Endothelial cell (in vitro differentiated cells): ENCODE measurements around the gene SPATS1. TPM values are rescaled to one million over a fixed set of nuclear protein-coding genes. Genes with fewer than 3 reads are reported as not detected.

Experiments used
- DNase-seq: peaks from one replicate; pipeline ENCODE4 v3.0.0; 2021; ENCODE audit warnings: low spot score
- H3K27ac Mint-ChIP-seq: one replicate; pipeline ENCODE4 v1.8.0; 2021; ENCODE audit warnings: mixed read lengths, inconsistent platforms; ENCODE audit not compliant: unreplicated experiment
- H3K27me3 Mint-ChIP-seq: one replicate; pipeline ENCODE4 v1.8.0; 2021; ENCODE audit warnings: mild to moderate bottlenecking, moderate library complexity, mixed read lengths, inconsistent platforms; ENCODE audit not compliant: unreplicated experiment
- H3K36me3 Mint-ChIP-seq: one replicate; pipeline ENCODE4 v1.8.0; 2021; ENCODE audit warnings: mild to moderate bottlenecking, low read depth, mixed read lengths, inconsistent platforms; ENCODE audit not compliant: unreplicated experiment
- H3K4me1 Mint-ChIP-seq: one replicate; pipeline ENCODE4 v1.8.0; 2021; ENCODE audit warnings: mild to moderate bottlenecking, mixed read lengths, inconsistent platforms; ENCODE audit not compliant: unreplicated experiment
- H3K4me3 Mint-ChIP-seq: one replicate; pipeline ENCODE4 v1.8.0; 2021; ENCODE audit warnings: mild to moderate bottlenecking, mixed read lengths, inconsistent platforms; ENCODE audit not compliant: unreplicated experiment
- H3K9me3 Mint-ChIP-seq: one replicate; pipeline ENCODE4 v1.8.0; 2021; ENCODE audit warnings: mixed read lengths, inconsistent platforms; ENCODE audit not compliant: unreplicated experiment
- total RNA-seq: library from RNA; stranded (reverse); fragmentation: NEBNext Ultra II Directional; extraction: Animal tissue kit (Norgen Biotek cat#: 25700); gene quantifications from one replicate; pipeline ENCODE4 v1.2.1, GENCODE V29; 2021; ENCODE audit not compliant: unreplicated experiment
- TF ChIP-seq, protein P1 (sequence below): fragments of 200-600 bp; sonication (generic); IDR thresholded peaks from one replicate; pipeline ENCODE4 v1.5.0; 2021; ENCODE audit warnings: antibody characterized with exemption; ENCODE audit not compliant: unreplicated experiment

Gene SPATS1
- total RNA-seq, 1 donor from 2014 or later, result not detected

DNA sequence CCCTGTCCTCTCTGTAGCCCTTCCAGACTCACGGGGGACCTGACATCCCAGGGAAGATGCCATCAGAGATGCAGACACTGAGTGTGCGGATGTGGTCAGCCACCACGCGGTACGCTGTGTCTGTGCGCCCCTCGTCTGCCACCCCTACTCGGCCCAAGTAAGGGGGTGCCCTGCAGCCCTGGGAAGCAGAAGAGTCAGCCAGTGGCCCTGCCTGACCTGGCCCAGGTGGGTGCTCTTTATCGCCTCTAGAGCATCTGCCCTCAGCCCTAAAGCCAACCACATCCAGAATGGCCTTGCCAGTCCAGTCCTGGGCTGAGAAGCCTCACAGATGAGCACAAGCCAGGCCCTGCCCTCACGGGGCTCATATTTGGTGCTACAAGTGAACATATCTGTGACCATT, 35.2 kb upstream of the SPATS1 start:
- H3K36me3 Mint-ChIP-seq, result peaks cover 42% of the 10 kb centered on the region
- no peak for DNase-seq
- TF ChIP-seq, protein P1, sequence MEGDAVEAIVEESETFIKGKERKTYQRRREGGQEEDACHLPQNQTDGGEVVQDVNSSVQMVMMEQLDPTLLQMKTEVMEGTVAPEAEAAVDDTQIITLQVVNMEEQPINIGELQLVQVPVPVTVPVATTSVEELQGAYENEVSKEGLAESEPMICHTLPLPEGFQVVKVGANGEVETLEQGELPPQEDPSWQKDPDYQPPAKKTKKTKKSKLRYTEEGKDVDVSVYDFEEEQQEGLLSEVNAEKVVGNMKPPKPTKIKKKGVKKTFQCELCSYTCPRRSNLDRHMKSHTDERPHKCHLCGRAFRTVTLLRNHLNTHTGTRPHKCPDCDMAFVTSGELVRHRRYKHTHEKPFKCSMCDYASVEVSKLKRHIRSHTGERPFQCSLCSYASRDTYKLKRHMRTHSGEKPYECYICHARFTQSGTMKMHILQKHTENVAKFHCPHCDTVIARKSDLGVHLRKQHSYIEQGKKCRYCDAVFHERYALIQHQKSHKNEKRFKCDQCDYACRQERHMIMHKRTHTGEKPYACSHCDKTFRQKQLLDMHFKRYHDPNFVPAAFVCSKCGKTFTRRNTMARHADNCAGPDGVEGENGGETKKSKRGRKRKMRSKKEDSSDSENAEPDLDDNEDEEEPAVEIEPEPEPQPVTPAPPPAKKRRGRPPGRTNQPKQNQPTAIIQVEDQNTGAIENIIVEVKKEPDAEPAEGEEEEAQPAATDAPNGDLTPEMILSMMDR, result no peak
- H3K9me3 Mint-ChIP-seq, result no peaks in the 10 kb centered on the region
- peaks cover 5% of the 10 kb centered on the region for H3K27me3 Mint-ChIP-seq
- H3K4me3 Mint-ChIP-seq, result no peak overlapping the region
- peaks cover 9% of the 10 kb centered on the region for H3K4me1 Mint-ChIP-seq
- no peak overlapping the region for H3K27ac Mint-ChIP-seq

DNA sequence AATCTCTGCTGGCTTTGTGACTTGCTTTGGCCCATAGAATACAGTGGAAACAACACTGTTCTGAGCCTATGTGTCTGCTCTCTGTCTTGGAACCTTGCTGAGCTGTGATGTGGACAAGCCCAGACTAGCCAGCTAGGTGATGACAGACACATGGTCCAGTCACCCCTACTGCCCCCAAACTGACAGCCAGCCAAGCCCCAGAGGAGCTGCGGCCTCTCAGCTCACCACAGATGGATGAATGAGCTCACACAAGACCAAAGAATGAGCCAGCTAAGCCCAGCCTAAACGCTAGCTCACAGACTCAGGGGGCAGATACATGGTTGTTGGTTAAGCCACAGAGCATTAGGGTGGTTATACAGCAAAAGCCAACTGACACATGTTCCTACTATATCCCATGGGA, 33.4 kb upstream of the SPATS1 start:
- TF ChIP-seq, protein P1, result no peak
- no peak overlapping the region for H3K27ac Mint-ChIP-seq
- H3K36me3 Mint-ChIP-seq, result peaks cover 36% of the 10 kb centered on the region
- peaks cover 5% of the 10 kb centered on the region for H3K27me3 Mint-ChIP-seq
- H3K4me3 Mint-ChIP-seq, result peak overlapping the region; percentile 21
- no peak for DNase-seq
- H3K4me1 Mint-ChIP-seq, result peaks cover 11% of the 10 kb centered on the region
- no peaks in the 10 kb centered on the region for H3K9me3 Mint-ChIP-seq

DNA sequence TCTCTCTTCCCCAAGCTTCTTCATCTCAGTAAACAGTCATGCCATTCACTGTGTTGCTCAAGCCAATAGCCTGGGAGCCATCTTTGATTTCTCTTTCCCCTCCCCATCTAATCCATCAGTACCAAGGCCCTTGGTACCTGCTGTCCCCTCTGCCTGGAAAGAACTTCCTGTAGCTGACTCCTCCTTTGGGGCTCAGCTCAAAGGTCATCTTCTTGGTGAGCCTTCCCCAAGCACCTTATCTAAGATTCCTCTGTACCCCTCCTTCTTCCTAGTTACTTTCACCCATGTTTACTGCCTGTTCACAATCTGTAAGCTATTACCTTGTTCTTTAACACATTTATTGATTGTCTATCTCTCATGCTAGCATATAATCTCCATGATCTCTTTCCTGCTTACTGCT, 32.8 kb upstream of the SPATS1 start:
- Mint-ChIP-seq H3K4me3 (no peak overlapping the region), H3K27ac (no peak overlapping the region), H3K36me3 (peaks cover 36% of the 10 kb centered on the region), H3K27me3 (peaks cover 5% of the 10 kb centered on the region), H3K9me3 (no peaks in the 10 kb centered on the region), H3K4me1 (peaks cover 11% of the 10 kb centered on the region)
- TF ChIP-seq, protein P1, result no peak
- DNase-seq, result no peak

DNA sequence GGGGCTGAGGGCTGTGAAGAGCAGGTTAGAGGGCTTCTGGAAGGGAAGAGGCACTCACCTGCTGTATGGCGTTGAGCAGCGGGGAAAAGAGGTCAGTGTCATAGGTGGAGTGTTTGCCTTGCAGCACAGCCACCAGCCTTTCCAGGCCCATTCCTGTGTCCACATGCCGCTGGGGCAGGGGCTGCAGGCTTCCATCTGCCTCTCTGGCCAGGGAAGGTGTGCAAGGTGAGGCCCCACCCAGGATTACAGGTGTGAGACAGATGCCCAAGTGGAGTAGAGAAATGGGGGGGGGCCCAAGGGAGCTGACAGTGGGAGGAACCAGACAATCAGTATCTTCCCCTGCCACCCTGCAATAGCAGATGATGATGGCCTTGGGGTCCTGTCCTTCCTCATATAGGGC, 32.2 kb upstream of the SPATS1 start:
- Mint-ChIP-seq H3K27ac (no peak overlapping the region), H3K4me1 (peaks cover 11% of the 10 kb centered on the region), H3K36me3 (peaks cover 36% of the 10 kb centered on the region), H3K27me3 (peaks cover 5% of the 10 kb centered on the region), H3K4me3 (peak overlapping the region; percentile 28), H3K9me3 (no peaks in the 10 kb centered on the region)
- TF ChIP-seq, protein P1, result no peak
- no peak for DNase-seq

DNA sequence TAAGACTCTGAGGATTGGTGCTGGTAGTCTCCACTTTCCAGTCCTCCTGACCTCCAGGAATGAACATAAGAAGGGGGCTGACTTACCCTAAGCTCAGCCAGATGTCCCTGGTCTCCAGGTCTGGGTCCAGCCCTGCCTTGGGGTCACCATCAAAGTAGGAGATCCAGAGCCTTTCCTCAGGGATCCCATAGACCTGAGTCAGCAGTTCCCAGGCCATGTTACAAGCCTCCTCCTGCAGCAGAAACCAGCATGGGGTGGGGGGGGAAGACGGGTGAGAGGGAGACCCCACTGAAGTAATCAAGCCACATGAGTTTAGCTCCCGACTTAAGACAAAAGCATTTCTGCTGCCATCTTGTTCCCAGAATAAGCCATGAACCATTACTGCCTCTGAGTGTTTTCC, 31.1 kb upstream of the SPATS1 start:
- DNase-seq, result no peak
- Mint-ChIP-seq H3K4me1 (peaks cover 11% of the 10 kb centered on the region), H3K9me3 (no peaks in the 10 kb centered on the region), H3K4me3 (peak overlapping the region; percentile 97), H3K36me3 (peaks cover 30% of the 10 kb centered on the region), H3K27me3 (peaks cover 5% of the 10 kb centered on the region), H3K27ac (no peak overlapping the region)
- TF ChIP-seq, protein P1, result no peak
